Superior temporal gyrus (tissue), 1 donor: Measurements from ENCODE around the gene SLC6A3.
"Not testable (repeated sequence)": the region's sequence is repeated elsewhere in the genome, so short reads cannot be mapped to it uniquely, and the experiment has no call there.

Experiments
- DNase-seq: peaks from one replicate; pipeline ENCODE4 v3.0.0-alpha.2; 2016; ENCODE audit errors: extremely low spot score

The SLC6A3 gene

DNA sequence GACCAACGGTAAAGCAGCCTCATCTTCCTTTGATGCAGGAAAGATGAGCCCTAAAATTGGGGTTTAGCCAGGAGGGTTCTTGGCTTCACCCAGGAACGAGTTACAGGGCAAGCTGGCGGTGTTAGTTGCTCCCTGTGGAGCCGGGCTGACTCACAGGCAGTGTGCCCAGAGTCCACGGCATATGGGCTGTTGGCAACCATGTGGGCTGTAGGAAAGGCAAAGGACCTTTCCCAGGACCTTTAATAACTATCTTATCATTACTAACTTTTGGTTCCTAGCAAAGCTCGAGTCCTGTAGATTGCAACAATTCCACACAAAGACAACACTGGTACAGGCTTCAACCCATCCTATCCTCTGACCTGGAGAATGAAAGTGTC, 70.6 kb downstream of the SLC6A3 start:
- DNase-seq: no peak

DNA sequence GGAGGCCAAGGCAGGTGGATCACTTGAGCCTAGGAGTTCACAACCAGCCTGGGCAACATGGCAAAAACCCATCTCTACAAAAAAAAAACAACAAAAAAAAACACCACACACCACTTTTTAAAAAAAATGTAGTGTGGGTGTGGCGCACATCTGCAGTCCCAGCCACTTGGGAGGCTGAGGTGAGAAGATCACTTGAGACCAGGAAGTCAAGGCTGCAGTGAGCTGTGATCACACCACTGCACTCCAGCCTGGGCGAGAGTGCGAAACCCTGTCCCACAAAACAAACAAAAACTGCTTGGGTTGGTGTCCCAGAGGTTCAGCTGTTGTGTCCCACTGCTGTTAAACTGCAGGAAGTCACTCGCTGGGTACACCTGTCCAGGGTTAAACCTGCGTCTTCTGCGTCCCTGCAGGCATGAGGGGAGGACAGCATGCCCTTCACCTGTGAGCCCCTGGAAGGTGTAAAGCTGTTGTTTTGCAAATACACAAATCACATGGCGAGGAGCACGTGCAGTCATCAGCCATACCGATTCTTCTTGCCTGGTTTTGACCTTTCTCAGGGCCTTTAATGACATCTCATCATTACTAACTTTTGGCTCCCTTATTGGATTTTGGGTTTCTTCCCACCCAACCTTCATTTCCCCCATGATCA, 71.1 kb downstream of the SLC6A3 start:
- DNase-seq: no peak

DNA sequence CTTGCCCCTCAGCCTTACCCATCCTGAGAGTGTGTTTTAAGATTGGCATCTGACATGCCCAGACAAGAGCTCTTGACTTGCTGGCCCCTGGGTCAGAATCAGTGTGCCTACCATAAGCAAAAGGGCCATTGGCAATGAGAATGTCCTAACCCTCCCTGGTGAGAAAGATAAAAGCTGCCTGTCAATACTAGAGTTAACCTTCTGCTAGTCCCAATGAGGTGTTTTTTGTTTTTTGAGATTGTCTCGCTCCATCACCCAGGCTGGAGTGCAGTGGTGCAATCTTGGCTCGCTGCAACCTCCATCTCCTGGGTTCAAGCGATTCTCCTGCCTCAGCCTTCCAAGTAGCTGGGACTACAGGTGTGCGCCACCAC, 73.3 kb downstream of the SLC6A3 start:
- DNase-seq: not testable (repeated sequence)

DNA sequence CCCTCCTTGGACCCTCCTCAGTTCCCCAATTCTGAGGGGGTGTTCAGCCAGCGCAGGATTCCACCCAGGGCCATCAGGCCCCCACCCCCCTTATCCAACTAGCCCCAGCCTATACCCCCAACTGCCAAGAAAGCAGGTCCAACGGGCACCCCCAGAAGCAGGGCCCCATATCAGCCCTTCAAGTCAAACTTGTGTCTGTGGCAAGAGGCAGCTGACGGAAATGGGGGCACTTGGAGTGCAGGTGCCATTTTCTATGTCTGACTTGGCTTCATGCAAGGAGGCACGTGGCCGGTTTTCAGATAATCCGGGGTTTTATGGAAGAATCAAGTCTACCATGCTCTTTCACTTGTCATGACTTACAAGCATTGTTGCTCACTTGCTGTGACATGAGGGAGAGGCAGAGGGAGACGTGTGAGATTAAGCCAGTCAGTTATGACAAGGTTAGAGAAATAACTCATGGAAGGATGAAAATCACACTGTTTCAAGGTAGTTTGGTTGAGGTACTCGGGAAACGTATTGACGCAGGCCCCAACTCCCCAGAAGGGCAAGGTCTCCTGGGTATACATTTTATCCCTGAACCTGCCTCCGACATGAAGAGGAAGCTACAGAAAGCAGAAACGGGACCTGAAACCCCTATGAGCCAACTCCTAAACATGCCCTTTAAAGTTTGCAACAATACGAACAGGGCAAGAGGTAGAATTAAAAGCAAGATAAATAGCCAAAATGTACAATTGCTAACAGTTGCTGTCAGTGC, 73.8 kb downstream of the SLC6A3 start:
- no peak for DNase-seq

DNA sequence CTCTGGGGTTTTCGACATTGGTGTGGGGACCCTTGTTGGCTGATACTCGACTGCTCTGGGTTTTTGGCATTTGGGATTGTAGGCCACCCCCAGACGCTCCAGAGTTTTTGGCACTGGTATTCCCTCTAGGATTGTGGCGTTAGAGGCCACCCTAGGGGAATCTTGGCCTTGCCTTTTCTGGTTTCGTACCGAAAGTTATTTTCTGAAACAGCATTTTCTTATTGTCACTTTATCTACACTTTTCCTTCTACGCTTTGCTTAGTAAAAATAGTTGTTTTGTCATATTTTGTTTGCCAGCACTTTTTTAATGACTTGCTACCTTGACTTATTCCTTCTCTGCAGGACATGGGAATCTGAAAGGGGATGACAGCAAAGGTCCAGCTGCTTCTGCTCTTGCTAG, 75.2 kb downstream of the SLC6A3 start:
- DNase-seq: no peak

DNA sequence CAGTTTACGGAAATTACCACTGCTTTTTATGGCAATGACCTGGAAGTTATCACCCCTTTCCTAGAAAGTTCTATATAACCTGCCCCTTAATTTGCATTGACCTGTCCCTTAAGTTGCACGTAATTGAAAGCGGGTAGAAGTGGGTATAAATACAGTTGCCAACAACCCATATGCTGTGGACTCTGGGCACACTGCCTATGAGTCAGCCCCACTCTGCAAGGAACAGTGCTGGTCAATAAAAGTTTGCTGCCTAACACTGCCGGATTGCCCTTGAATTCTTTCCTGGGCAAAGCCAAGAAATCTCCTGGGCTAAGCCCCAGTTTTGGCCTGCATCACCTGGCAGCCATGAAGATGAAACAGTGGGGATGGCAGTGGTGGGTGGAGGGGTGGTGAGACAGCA, 76.5 kb downstream of the SLC6A3 start:
- DNase-seq: no peak

- no peak for DNase-seq
Measured at GRCh38 chr5:1368236-1368635, 77.0 kb downstream of the SLC6A3 start.

DNA sequence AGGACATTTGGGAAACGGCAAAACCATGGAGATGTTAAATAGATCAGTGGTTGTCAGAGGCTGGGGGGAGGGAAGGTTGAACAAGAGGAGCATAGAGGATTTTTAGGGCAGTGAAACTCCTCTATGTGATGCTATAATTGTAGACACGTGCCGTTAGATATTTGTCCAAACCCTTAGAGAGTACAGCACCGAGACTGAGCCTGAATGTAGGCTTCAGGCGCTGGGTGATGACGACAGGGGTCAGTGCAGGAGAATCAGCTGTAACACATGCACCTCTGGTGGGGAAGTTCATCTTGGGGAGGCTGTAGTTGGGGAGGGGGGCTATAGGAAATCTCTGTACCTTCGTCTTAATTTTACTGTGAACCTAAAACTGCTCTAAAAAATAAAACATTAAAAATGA, 78.1 kb downstream of the SLC6A3 start:
- DNase-seq: no peak

- no peak for DNase-seq
Measured at GRCh38 chr5:1366514-1366913, 78.7 kb downstream of the SLC6A3 start.

- no peak for DNase-seq
Measured at GRCh38 chr5:1364211-1364610, 81.0 kb downstream of the SLC6A3 start.

GRCh38 chr5:1363581-1363980, 81.7 kb downstream of the SLC6A3 start:
- no peak for DNase-seq

GRCh38 chr5:1363160-1363559, 82.1 kb downstream of the SLC6A3 start:
- no peak for DNase-seq

DNA sequence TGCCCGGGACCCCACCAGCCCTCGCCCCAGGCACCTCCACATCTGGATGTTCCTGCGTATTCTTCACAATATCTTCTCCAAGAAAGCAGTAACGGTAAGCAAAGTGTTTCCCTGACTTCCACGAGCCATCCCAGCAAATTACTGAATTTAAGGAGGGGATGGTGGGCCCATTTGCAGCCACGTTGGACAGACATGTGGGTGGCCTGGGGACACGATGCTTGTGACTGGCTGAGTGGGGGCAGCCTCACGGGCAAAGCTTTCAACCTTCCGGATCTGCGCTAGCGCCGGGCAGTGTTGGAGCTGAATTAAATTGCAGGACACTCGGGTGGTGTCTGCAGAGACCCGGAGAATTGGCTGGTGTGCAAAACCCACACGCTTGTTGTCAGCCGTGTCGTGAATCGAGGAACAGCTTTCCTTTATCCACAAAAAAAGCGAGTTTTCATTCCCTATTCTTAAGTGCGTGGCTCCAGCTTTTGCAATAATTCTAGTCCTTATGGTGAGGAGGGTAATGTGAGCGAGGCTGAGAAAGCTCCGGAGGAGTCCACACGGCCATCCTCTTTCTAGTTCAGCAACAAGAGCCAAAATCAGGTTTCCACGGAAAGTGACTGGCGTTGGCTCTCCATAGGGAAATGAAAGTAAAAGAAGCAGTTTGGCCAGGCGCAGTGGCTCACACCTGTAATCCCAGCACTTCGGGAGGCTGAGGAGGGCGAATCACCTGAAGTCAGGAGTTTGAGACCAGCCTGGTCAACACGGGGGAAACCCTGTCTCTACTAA, 82.8 kb downstream of the SLC6A3 start:
- no peak for DNase-seq

DNA sequence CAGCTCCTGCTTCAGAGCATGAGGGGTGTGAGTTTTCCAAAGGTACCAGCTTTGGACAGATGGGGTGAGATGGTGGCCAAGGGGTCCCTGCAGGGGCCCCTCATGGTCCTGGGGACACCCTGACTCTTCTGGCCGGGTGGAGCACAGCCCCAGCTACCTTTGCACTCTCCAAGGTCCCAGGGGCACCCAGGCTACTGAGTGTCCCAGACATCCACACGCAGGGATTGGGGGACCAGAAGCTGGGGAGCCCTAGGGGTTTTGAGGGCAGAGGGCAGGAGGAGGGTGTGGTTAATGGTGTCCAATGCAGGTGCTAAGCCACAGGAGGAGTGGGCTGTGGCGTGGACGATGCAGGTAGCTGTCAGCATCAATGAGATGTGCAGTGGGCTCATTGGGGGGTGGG, 84.4 kb downstream of the SLC6A3 start:
- DNase-seq: no peak

DNA sequence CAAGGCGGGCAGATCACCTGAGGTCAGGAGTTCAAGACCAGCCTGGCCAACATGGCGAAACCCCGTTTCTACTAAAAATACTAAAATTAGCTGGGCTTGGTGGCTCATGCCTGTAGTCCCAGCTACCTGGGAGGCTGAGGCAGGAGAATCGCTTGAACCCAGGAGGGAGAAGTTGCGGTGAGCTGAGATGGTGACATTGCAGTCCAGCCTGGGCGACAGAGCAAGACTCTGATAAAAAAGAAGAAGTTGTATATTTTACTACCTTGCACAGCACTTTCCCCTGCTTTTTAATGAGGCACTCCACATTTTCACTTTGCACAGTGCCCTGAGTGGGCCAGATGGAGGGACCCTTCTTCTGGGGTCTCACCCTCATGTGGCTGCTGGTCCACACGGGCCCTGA, 84.9 kb downstream of the SLC6A3 start:
- DNase-seq: not testable (repeated sequence)

GRCh38 chr5:1359713-1360112, 85.5 kb downstream of the SLC6A3 start:
- no peak for DNase-seq

- no peak for DNase-seq
Measured at GRCh38 chr5:1359031-1359645, 86.1 kb downstream of the SLC6A3 start.

DNA sequence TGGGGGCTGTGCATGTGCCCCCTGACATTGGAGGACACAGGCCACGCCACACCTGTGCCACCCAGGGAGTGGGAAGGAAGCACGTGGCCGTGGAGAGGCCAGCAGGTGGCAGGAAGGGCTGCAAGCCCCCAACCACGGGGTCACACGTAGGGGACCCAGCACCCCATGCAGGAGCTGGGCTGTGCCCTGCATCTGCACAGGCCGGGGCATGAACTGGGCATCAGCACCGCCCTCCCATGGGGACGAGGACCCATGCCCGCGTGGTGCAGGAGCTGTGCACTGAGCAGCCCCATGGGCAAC, 86.6 kb downstream of the SLC6A3 start:
- no peak for DNase-seq

DNA sequence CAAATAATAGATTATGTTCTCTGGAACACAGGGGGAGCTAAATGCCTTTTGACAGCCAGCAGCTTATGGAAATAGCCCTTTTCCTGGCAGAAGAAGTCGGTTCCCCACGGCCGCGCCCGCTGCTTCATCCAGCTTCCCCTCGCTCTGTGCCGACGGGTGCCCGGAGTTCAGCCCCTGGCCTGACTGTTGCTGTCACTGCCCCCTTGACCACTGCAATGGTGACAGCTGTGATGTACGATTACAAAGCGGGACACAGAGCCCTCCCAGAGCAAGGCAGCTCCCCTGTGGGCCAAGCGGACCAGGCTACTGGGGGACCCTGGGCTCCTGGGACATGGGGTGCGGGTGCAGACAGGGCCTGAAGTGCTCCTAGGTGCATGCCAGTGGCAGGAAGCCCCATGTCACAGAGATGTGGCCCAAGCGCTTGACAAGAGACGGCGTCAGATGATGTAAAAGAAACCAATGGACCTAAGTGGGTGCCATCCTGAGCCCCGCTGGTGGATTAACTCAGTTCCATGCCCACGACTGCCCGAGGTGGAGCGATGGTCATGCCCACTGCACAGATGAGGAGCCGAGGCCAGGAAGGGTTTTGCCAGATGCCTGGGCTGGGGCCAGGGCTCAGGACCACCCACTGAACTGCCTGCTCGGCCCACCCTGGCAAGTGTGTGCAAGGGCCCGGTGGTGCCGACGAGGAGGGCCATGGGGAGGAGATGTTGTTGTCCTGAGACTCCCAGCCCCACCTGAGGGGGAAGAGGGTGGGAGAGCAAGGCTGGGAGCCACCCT, 87.1 kb downstream of the SLC6A3 start:
- no peak for DNase-seq

DNA sequence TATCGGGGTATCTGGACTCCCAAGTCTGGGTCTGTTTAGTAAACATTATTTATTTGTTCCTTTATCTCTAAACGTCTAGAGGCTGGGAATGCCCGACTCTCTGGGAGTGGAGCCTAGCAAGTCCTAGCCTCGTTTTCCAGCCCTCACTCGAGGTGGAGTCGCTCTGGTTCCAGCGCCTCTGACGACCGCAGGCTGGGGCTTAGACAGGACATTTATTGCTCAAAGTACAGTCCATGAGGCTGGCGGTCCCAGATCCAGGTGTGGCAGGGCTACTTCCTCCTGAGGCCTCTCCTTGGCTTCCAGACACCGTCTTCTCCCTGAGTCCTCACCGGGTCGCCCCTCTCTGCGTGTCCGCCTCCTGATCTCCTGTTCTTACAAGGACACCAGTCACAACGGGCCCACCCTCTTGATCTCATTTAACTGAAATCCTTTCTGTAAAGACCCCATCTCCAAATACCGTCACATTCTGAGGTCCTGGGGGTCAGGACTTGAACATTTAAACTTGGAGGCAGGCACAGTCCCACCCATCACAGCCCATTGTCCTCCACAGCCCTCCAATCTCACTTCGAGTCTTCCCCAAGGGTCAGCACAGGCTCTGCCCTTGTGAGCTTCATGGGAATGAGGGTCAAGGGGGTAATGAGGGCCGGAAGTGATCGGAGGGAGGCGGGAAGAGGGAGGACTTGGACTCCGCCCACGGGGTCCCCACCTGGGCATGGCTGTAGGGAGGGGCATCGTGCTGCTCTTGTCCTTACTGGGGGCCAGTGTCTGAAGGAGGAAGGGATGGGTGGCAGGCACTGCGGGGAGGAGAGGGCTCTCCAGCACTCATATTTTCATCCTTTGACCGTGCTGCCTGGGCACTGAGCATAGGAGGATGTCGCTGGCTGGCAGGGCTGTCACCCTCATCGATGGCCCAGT, 88.1 kb downstream of the SLC6A3 start:
- no peak for DNase-seq

GRCh38 chr5:1354576-1354975, 90.7 kb downstream of the SLC6A3 start:
- no peak for DNase-seq
